ENCODE results near the gene ADCY7.

The ADCY7 gene

GRCh38 chr16:50313596-50314478, 47.5 kb downstream of the ADCY7 start:
- DNase-seq (ENCODE audit: low read depth in 2 of 2): no peak

GRCh38 chr16:50314665-50315064, 48.3 kb downstream of the ADCY7 start:
- no peak for DNase-seq (ENCODE audit: low read depth in 2 of 2)

- no peak for DNase-seq (ENCODE audit: low read depth in 2 of 2)
These were observed 49.1 kb downstream of the ADCY7 start for GRCh38 chr16:50315346-50315997.

- no peak for DNase-seq (ENCODE audit: low read depth in 2 of 2)
These were observed 49.9 kb downstream of the ADCY7 start for GRCh38 chr16:50316102-50316847.

GRCh38 chr16:50316848-50317630, 50.7 kb downstream of the ADCY7 start:
- no peak for DNase-seq (ENCODE audit: low read depth in 2 of 2)

GRCh38 chr16:50318796-50319578, 52.6 kb downstream of the ADCY7 start:
- no peak for DNase-seq (ENCODE audit: low read depth in 2 of 2)

- no peak for DNase-seq (ENCODE audit: low read depth in 2 of 2)
These were observed 54.0 kb downstream of the ADCY7 start for GRCh38 chr16:50320310-50320709.

GRCh38 chr16:50322333-50322732, 56.0 kb downstream of the ADCY7 start:
- DNase-seq (ENCODE audit: low read depth in 2 of 2): no peak

- DNase-seq (ENCODE audit: low read depth in 2 of 2): no peak
These were observed 57.1 kb downstream of the ADCY7 start for GRCh38 chr16:50323335-50324011.

GRCh38 chr16:50324345-50324744, 58.0 kb downstream of the ADCY7 start:
- DNase-seq (ENCODE audit: low read depth in 2 of 2): no peak

GRCh38 chr16:50326264-50326663, 59.9 kb downstream of the ADCY7 start:
- no peak for DNase-seq (ENCODE audit: low read depth in 2 of 2)

GRCh38 chr16:50326835-50327465, 60.6 kb downstream of the ADCY7 start:
- peak in 1 of 2 experiments; percentile 36 for DNase-seq (ENCODE audit: low read depth in 2 of 2)

- no peak for DNase-seq (ENCODE audit: low read depth in 2 of 2)
These were observed 63.3 kb downstream of the ADCY7 start for GRCh38 chr16:50329446-50330189.

GRCh38 chr16:50331570-50331969, 65.2 kb downstream of the ADCY7 start:
- no peak for DNase-seq (ENCODE audit: low read depth in 2 of 2)

- DNase-seq (ENCODE audit: low read depth in 2 of 2): no peak
These were observed 66.2 kb downstream of the ADCY7 start for GRCh38 chr16:50332599-50332998.

GRCh38 chr16:50334106-50334975, 68.0 kb downstream of the ADCY7 start:
- DNase-seq (ENCODE audit: low read depth in 2 of 2): no peak

GRCh38 chr16:50335196-50335958, 69.0 kb downstream of the ADCY7 start:
- no peak for DNase-seq (ENCODE audit: low read depth in 2 of 2)
